Peyer's patch (tissue), 4 donors: ENCODE measurements around the gene CDH4.

Experiments
- POLR2A ChIP-seq, 2 donors: fragments of 450-650 bp; IDR thresholded peaks; one replicate each; pipeline ENCODE4 v1.5.1; 2017; ENCODE audit warnings: antibody characterized with exemption in 2 of 2, mild to moderate bottlenecking in 2 of 2, moderate library complexity in 2 of 2
- TF ChIP-seq, protein P1 (sequence below), 6 experiments: fragments of 450-650 bp in 4 of 6; fragments of 200-600 bp in 2 of 6; sonication (generic) in 1 of 6; IDR thresholded peaks; one replicate each; pipeline ENCODE4 v1.5.1; 2017 to 2019; ENCODE audit warnings: antibody characterized with exemption in 6 of 6, mild to moderate bottlenecking in 3 of 6, moderate library complexity in 1 of 6

DNA sequence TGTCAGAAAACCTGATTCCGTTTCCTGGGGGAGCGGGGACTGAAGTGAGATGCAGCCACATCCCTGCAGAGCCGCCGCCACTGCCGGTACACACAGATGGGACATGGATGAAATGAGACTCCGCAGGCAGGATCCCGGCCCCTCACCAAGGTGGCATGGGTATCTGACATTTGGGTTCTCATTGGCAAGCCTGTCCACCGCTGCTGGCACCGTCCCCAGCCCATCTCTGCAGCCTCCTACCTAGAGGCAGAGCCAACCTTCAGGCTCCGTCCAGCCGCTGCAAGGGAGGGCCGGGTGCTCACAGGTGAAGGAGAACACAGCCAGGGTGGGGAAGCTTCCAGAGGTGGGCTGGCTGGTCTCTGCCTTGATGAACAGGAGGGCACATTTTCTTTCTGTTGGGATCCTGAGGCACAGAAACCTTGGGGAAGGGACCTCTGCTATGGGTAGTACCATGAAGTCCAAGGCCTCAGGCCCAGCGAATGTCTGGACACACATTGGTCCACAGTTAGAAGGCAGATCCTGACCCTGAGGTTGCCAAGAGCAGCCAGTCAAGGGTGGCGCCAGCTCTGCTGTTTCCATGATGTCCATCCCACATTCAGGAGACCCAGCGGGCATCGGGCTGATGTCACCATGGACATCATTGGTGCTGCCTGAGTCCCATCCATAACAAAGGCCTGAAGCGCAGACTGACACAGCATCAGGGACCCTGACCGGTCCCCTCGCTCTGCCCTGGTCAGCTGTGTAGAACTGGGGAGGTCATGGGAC, 636.2 kb downstream of the CDH4 start:
- TF ChIP-seq, protein P1, sequence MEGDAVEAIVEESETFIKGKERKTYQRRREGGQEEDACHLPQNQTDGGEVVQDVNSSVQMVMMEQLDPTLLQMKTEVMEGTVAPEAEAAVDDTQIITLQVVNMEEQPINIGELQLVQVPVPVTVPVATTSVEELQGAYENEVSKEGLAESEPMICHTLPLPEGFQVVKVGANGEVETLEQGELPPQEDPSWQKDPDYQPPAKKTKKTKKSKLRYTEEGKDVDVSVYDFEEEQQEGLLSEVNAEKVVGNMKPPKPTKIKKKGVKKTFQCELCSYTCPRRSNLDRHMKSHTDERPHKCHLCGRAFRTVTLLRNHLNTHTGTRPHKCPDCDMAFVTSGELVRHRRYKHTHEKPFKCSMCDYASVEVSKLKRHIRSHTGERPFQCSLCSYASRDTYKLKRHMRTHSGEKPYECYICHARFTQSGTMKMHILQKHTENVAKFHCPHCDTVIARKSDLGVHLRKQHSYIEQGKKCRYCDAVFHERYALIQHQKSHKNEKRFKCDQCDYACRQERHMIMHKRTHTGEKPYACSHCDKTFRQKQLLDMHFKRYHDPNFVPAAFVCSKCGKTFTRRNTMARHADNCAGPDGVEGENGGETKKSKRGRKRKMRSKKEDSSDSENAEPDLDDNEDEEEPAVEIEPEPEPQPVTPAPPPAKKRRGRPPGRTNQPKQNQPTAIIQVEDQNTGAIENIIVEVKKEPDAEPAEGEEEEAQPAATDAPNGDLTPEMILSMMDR (IDR thresholded peaks at IDR 0.05), result no peak
- no peak for TF ChIP-seq POLR2A (IDR thresholded peaks at IDR 0.05)
